Lower leg skin (tissue), 3 donors: ENCODE data around the gene ZDHHC4.

ENCODE experiments used
- CTCF ChIP-seq, 3 donors: fragments of 450-650 bp; IDR thresholded peaks; one replicate each; pipeline ENCODE4 v1.5.1; 2016; ENCODE audit warnings: antibody characterized with exemption in 3 of 3, mild to moderate bottlenecking in 3 of 3, moderate library complexity in 2 of 3
- POLR2A ChIP-seq, 2 donors: fragments of 450-650 bp; IDR thresholded peaks; one replicate each; pipeline ENCODE4 v1.6.1; 2016 to 2017; ENCODE audit warnings: antibody characterized with exemption in 2 of 2, mild to moderate bottlenecking in 1 of 2, moderate library complexity in 1 of 2

- TF ChIP-seq CTCF (IDR thresholded peaks at IDR 0.05) (no peak), POLR2A (IDR thresholded peaks at IDR 0.05) (peak in 1 of 2 donors; percentile 37)
These were observed at the start of gene ZDHHC4 for GRCh38 chr7:6577369-6578113.
